Measurements from ENCODE around the gene FBXO22. TPM values are rescaled to one million over a fixed set of nuclear protein-coding genes. Genes with fewer than 3 reads are reported as not detected.

Gene FBXO22
- total and polyA plus RNA-seq, 2 of the 8 experiments (the other 6 are each of a cell fraction or from before 2014, with no cell fraction given) = 33.2 to 67.3 TPM

DNA sequence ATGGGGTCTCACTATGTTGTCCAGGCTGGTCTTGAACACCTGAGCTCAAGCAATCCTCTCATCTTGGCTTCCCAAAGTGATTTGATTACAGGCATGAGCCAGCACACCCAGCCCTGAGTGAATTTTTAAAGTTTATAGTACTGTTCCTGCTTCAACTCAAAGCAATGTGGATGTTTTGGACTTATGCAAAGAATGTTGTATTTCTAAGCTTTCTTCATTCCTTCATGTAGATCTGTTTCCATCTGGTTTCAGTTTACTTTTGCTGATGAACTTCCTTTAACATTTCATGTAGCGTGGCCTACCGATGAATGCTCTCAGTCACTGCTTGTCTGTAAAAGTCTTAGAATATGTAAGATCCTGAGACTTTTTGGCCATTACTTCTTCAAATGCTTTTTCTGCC, 85.4 kb downstream of the FBXO22 start (continued):
- TF ChIP-seq BCL11A (IDR thresholded peaks at IDR 0.05; ENCODE audit: low read depth in 2 of 2, low read length in 2 of 2) (no peak), BRCA1 (IDR thresholded peaks at IDR 0.05; ENCODE audit: low read depth, low read length) (no peak), TEAD4 (IDR thresholded peaks at IDR 0.05; ENCODE audit: low read depth, low read length) (no peak), TCF12 (IDR thresholded peaks at IDR 0.05; ENCODE audit: low read depth, low read length) (no peak), SIX5 (IDR thresholded peaks at IDR 0.05; ENCODE audit: low read depth, low read length) (no peak), NANOG (IDR thresholded peaks at IDR 0.05; ENCODE audit: insufficient read depth, low read depth, low read length, poor library complexity, severe bottlenecking) (no peak), MAFK (IDR thresholded peaks at IDR 0.05; ENCODE audit: low read depth, low read length) (no peak), KDM1A (IDR thresholded peaks at IDR 0.05; ENCODE audit: borderline replicate concordance, low read length) (no peak), RFX5 (IDR thresholded peaks at IDR 0.05; ENCODE audit: borderline replicate concordance, low read depth, low read length) (no peak)
